ENCODE measurements around the gene ATE1. TPM values are rescaled to one million over a fixed set of nuclear protein-coding genes. Genes with fewer than 3 reads are reported as not detected.

The ATE1 gene
- polyA plus RNA-seq, 2 of the 4 experiments (the other 2 are of a cell fraction), result 27.2 to 58.8 TPM

GRCh38 chr10:121709675-121710073 is 218.2 kb downstream of the ATE1 start (continued):
- TF ChIP-seq HMGXB4 (CRISPR knock-in tag; IDR thresholded peaks at IDR 0.05; ENCODE audit: borderline replicate concordance) (no peak), ZC3H11A (IDR thresholded peaks at IDR 0.05) (no peak), NR3C1 (IDR thresholded peaks at IDR 0.05) (no peak), CBX2 (IDR thresholded peaks at IDR 0.05; ENCODE audit: borderline replicate concordance, low read depth) (no peak), HEYL (CRISPR knock-in tag; IDR thresholded peaks at IDR 0.05) (no peak), MYC (IDR thresholded peaks at IDR 0.05; ENCODE audit: borderline replicate concordance, low read length) (no peak), GATA3 (IDR thresholded peaks at IDR 0.05; ENCODE audit: borderline replicate concordance) (no peak)

DNA sequence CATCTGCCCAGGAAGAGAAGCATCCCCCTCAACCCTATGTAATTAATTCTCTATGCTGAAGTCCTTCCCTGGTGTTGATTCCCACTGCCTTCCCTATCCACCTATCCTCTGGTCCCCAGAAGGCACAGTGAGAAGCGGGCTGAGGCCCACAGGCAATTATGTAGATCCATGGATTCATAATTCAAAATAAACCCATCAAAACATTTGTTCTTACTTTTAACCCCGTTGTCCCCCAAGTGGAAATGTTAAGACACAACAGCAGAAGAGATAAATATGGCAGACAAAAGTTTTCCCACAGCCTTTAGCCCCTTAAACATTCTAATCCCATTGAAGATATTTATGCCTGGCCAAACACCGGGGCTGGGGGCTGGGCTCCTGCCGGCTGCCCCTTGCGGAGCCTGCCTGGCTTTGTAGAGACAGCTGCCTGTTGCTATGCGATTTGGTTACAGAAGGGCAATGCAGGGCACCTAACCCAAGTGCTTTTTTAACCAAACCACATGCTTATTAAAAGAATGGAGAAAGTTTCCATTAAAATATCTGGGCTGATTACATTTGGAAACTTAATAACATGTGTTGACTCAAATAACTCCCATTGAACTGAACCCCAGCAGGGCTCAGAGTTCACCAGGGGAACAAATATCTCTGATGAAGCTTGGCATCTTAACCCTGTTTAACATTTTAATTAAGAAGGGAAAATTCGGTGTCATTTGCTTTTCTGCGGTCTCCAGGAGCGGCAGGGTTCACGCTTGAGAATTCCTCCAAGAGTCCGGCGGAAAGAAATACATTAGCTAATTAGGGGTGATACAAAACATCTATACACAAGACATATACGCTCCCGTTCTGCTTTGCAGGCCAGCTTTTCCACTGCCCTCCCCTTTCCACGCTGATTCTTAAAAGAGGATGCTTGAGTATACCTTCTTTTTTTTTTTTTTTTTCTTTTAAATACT is 218.8 kb downstream of the ATE1 start:
- H3K4me3 ChIP-seq, result no peak overlapping the region
- DNase-seq (ENCODE audit: low read depth in 1 of 2, low spot score in 1 of 2), result no peak
- TF ChIP-seq TFCP2L1 (CRISPR knock-in tag; IDR thresholded peaks at IDR 0.05) (no peak), CBX8 (IDR thresholded peaks at IDR 0.05) (no peak), RAD21 (conservative IDR thresholded peaks at IDR 0.05 in 1 of 2, IDR thresholded peaks at IDR 0.05 in 1 of 2) (no peak), ESRRA (IDR thresholded peaks at IDR 0.05; ENCODE audit: borderline replicate concordance, low read length) (no peak), CHD2 (IDR thresholded peaks at IDR 0.05; ENCODE audit: low read length, partially characterized antibody) (no peak), RCOR1 (IDR thresholded peaks at IDR 0.05; ENCODE audit: low read depth, low read length) (no peak), SMC3 (IDR thresholded peaks at IDR 0.05) (no peak), PHF8 (IDR thresholded peaks at IDR 0.05; ENCODE audit: borderline replicate concordance, low read depth) (no peak), JUN (IDR thresholded peaks at IDR 0.05) (no peak), EHF (CRISPR knock-in tag; IDR thresholded peaks at IDR 0.05) (no peak), ZFP36 (IDR thresholded peaks at IDR 0.05; ENCODE audit: borderline replicate concordance, partially characterized antibody) (no peak), HOXB13 (CRISPR knock-in tag; IDR thresholded peaks at IDR 0.05; ENCODE audit: low read depth) (no peak), NFE2L2 (conservative IDR thresholded peaks at IDR 0.05; ENCODE audit: low read length) (no peak), JUNB (IDR thresholded peaks at IDR 0.05) (no peak), ZSCAN20 (CRISPR knock-in tag; IDR thresholded peaks at IDR 0.05) (no peak), POLR2AphosphoS2 (conservative IDR thresholded peaks at IDR 0.05; ENCODE audit: low read length) (no peak), HOXB5 (CRISPR knock-in tag; IDR thresholded peaks at IDR 0.05) (no peak), MYC (IDR thresholded peaks at IDR 0.05; ENCODE audit: borderline replicate concordance, low read length) (no peak)
- TF ChIP-seq, protein P1, sequence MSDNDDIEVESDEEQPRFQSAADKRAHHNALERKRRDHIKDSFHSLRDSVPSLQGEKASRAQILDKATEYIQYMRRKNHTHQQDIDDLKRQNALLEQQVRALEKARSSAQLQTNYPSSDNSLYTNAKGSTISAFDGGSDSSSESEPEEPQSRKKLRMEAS (IDR thresholded peaks at IDR 0.05), result no peak
- no peak for FAIRE-seq
- 63% methylated on average over 15 of the region's 15 CpGs for WGBS (ENCODE audit: missing lambda C conversion rate)
- POLR2A ChIA-PET, result interaction anchor here (0.6 kb wide), 1 partner anchor 8 kb away, joined by 6 read pairs; no protein-coding TSS in a partner anchor
- CTCF ChIA-PET, result interaction anchor here (1.4 kb wide), 1 partner anchor 12 kb away, joined by 4 read pairs; no protein-coding TSS in a partner anchor
- peaks cover 9% of the 10 kb centered on the region; the same call in 1 of the 3 replicates for H3K9me3 ChIP-seq
- no peak for ATAC-seq
- H3K27ac ChIP-seq, result no peak overlapping the region
- no peaks in the 10 kb centered on the region for H3K4me1 ChIP-seq
- no peak overlapping the region for H3K4me2 ChIP-seq

All from A549 (cell line).